A549 (cell line): ENCODE measurements around the gene CLIC4. TPM values are rescaled to one million over a fixed set of nuclear protein-coding genes. Genes with fewer than 3 reads are reported as not detected.
"Not testable (repeated sequence)": the region's sequence is repeated elsewhere in the genome, so short reads cannot be mapped to it uniquely, and the experiment has no call there.

Experiments used
- ATAC-seq, 2 experiments: fragments of 200-7000 bp in 1 of 2; fragments of >200 bp in 1 of 2; cut with Nextera tagmentation in 1 of 2; cut with Tn5 transposase in 1 of 2; 3 replicates each; pipeline versions ENCODE4 v1.8.0 to v1.9.1; 2018 to 2020; ENCODE audit warnings: mild to moderate bottlenecking in 1 of 2, moderate library complexity in 1 of 2
- CTCF ChIA-PET: fragments of 300-600 bp; sonication (Branson Sonifier 250); formaldehyde crosslinking; extraction: SDS; loops from one replicate; lab custom pipeline; 2021; ENCODE audit warnings: antibody characterized with exemption, inconsistent platforms; lab: Yijun Ruan, JAX
- POLR2A ChIA-PET: fragments of 350-600 bp; formaldehyde crosslinking; extraction: SDS; loops from one replicate; lab custom pipeline; 2021; ENCODE audit warnings: antibody characterized with exemption, inconsistent platforms; lab: Yijun Ruan, JAX
- DNase-seq, 2 experiments: peaks; one replicate each; pipeline versions ENCODE4 v3.0.0 to v3.0.0-alpha.2; 2011 to 2016; ENCODE audit warnings: low read depth in 1 of 2, low spot score in 1 of 2
- FAIRE-seq: peaks from 2 replicates; lab custom pipeline; 2011; peaks lifted over from hg19 to GRCh38; lab: Jason Lieb, UNC
- H3K27ac ChIP-seq, 2 experiments: fragments of >200 bp; sonication (Bioruptor Twin); formaldehyde crosslinking; 3 replicates each; pipeline ENCODE4 v1.5.1; 2016 to 2017
- H3K4me1 ChIP-seq: fragments of >200 bp; sonication (Bioruptor Twin); formaldehyde crosslinking; 3 replicates; pipeline ENCODE4 v1.6.1; 2016
- H3K4me2 ChIP-seq: fragments of >200 bp; sonication (Bioruptor Twin); formaldehyde crosslinking; 3 replicates; pipeline ENCODE4 v1.6.1; 2016
- H3K4me3 ChIP-seq: fragments of >200 bp; sonication (Bioruptor Twin); formaldehyde crosslinking; 3 replicates; pipeline ENCODE4 v1.5.1; 2016
- H3K9me3 ChIP-seq: fragments of >200 bp; sonication (Bioruptor Twin); formaldehyde crosslinking; 3 replicates; pipeline ENCODE4 v1.6.1; 2016
- ATOH8 ChIP-seq: fragments of 250-450 bp; sonication (Bioruptor Pico); IDR thresholded peaks from 2 replicates; pipeline ENCODE4 v1.5.0; 2020; ENCODE audit warnings: low read depth, mild to moderate bottlenecking, moderate library complexity
- BCL3 ChIP-seq: fragments of >200 bp; sonication (Bioruptor Twin); formaldehyde crosslinking; IDR thresholded peaks from 3 replicates; pipeline ENCODE4 v1.6.1; 2016
- CBX2 ChIP-seq: fragments of 200-600 bp; sonication (generic); IDR thresholded peaks from 2 replicates; pipeline ENCODE4 v1.6.1; 2016; ENCODE audit warnings: low read depth, mild to moderate bottlenecking, borderline replicate concordance
- CBX8 ChIP-seq: fragments of 200-600 bp; sonication (generic); IDR thresholded peaks from 2 replicates; pipeline ENCODE4 v1.6.1; 2016
- CHD4 ChIP-seq: fragments of 200-600 bp; sonication (generic); IDR thresholded peaks from 2 replicates; pipeline ENCODE4 v1.6.1; 2016; ENCODE audit warnings: antibody characterized with exemption, mild to moderate bottlenecking, borderline replicate concordance
- EHMT2 ChIP-seq: fragments of 200-600 bp; sonication (generic); IDR thresholded peaks from 2 replicates; pipeline ENCODE4 v1.6.1; 2016; ENCODE audit warnings: antibody characterized with exemption, low read depth, mild to moderate bottlenecking, moderate library complexity
- HEYL ChIP-seq: fragments of 250-450 bp; sonication (Bioruptor Pico); IDR thresholded peaks from 2 replicates; pipeline ENCODE4 v1.8.0; 2021; ENCODE audit warnings: mild to moderate bottlenecking, moderate library complexity
- HOXA7 ChIP-seq: fragments of 250-450 bp; sonication (Bioruptor Pico); IDR thresholded peaks from 2 replicates; pipeline ENCODE4 v1.5.0; 2020; ENCODE audit warnings: mild to moderate bottlenecking, moderate library complexity
- HOXB13 ChIP-seq: fragments of 250-450 bp; sonication (Bioruptor Pico); IDR thresholded peaks from 2 replicates; pipeline ENCODE4 v1.5.0; 2020; ENCODE audit warnings: low read depth, mild to moderate bottlenecking, moderate library complexity
- JUN ChIP-seq, 2 experiments: fragments of >200 bp; sonication (Bioruptor Twin); formaldehyde crosslinking; IDR thresholded peaks; 2 replicates in 1 of 2; 3 replicates in 1 of 2; pipeline ENCODE4 v1.6.1; 2016 to 2017
- JUNB ChIP-seq: fragments of >200 bp; sonication (Bioruptor Twin); formaldehyde crosslinking; IDR thresholded peaks from 2 replicates; pipeline ENCODE4 v1.6.1; 2016
- MAFK ChIP-seq: fragments of 450-650 bp; IDR thresholded peaks from 2 replicates; pipeline ENCODE4 v1.6.1; 2014; ENCODE audit not compliant: partially characterized antibody
- MAX ChIP-seq: IDR thresholded peaks from 2 replicates; pipeline ENCODE4 v1.6.1; 2012
- MAZ ChIP-seq: fragments of 150-350 bp; IDR thresholded peaks from 2 replicates; pipeline ENCODE4 v1.6.1; 2014; ENCODE audit warnings: antibody characterized with exemption, low read depth, low read length, borderline replicate concordance
- MYC ChIP-seq: IDR thresholded peaks from 2 replicates; pipeline ENCODE4 v1.6.1; 2012; ENCODE audit warnings: mild to moderate bottlenecking, inconsistent platforms, low read length, improper control_type of control experiment, borderline replicate concordance
- NFE2L2 ChIP-seq: fragments of 150-350 bp; conservative IDR thresholded peaks from 2 replicates; pipeline ENCODE4 v1.6.1; 2014; ENCODE audit warnings: low read length
- NPAS2 ChIP-seq: fragments of 250-450 bp; sonication (Bioruptor Pico); IDR thresholded peaks from 2 replicates; pipeline ENCODE4 v1.8.0; 2022; ENCODE audit warnings: mild to moderate bottlenecking, moderate library complexity, borderline replicate concordance
- POLR2A ChIP-seq: IDR thresholded peaks from 2 replicates; pipeline ENCODE4 v1.6.1; 2012; ENCODE audit warnings: mild to moderate bottlenecking, low read length
- POLR2AphosphoS2 ChIP-seq: conservative IDR thresholded peaks from 2 replicates; pipeline ENCODE4 v1.6.1; 2012; ENCODE audit warnings: low read length, improper control_type of control experiment, inconsistent platforms
- RAD21 ChIP-seq, 2 experiments: fragments of >200 bp in 1 of 2; sonication (Bioruptor Twin) in 1 of 2; formaldehyde crosslinking in 1 of 2; IDR thresholded peaks in 1 of 2; conservative IDR thresholded peaks in 1 of 2; 2 replicates in 1 of 2; 3 replicates in 1 of 2; pipeline ENCODE4 v1.6.1; 2012 to 2018; ENCODE audit warnings: inconsistent platforms in 1 of 2
- TP53 ChIP-seq: fragments of 250-450 bp; sonication (Bioruptor Pico); IDR thresholded peaks from 2 replicates; pipeline ENCODE4 v1.5.0; 2021; ENCODE audit warnings: mild to moderate bottlenecking, moderate library complexity
- ZC3H11A ChIP-seq: fragments of 450-650 bp; IDR thresholded peaks from 2 replicates; pipeline ENCODE4 v1.6.1; 2014; ENCODE audit warnings: antibody characterized with exemption, mild to moderate bottlenecking
- WGBS: methylation state at CpG from one replicate; pipeline ENCODE4 v1.1.6; 2017; ENCODE audit errors: missing lambda C conversion rate; 5-methylcytosine and 5-hydroxymethylcytosine counted together
- polyA plus RNA-seq, 4 experiments: library from polyadenylated mRNA; depleted of rRNA in 3 of 4; stranded (reverse); fragments of >200 nt; fragmentation: RNase III in 1 of 4; extraction: RNeasy Plus Mini Kit Qiagen cat#74134 plus additional on column Dnase treatment in 1 of 4; gene quantifications; 2 replicates in 3 of 4; 3 replicates in 1 of 4; pipeline ENCODE4 v1.2.3, GENCODE V29; 2011 to 2017

CLIC4 gene
- polyA plus RNA-seq, 2 of the 4 experiments (the other 2 are of a cell fraction) = 52.1 to 97.4 TPM

- CTCF ChIA-PET = interaction anchor here (0.8 kb wide), 1 partner anchor 205 kb away, joined by 3 read pairs; no protein-coding TSS in a partner anchor
- no peaks in the 10 kb centered on the region for H3K4me1 ChIP-seq
- DNase-seq = no peak
- H3K4me2 ChIP-seq = no peak overlapping the region
- no peak overlapping the region for H3K27ac ChIP-seq
- WGBS = 31% methylated on average over 4 of the region's 4 CpGs
- H3K9me3 ChIP-seq = 0 out of 3 replicates have a peak, but pooled peaks cover 2% of the 10 kb centered on the region
- TF ChIP-seq CHD4 (no peak), BCL3 (no peak), ZC3H11A (no peak), HOXA7 (CRISPR knock-in tag) (no peak), MYC (no peak), NFE2L2 (no peak), NPAS2 (no peak), POLR2A (no peak), CBX8 (no peak), MAX (no peak), EHMT2 (no peak), CBX2 (no peak), HEYL (CRISPR knock-in tag) (no peak), POLR2AphosphoS2 (no peak), ATOH8 (CRISPR knock-in tag) (no peak), MAZ (no peak), JUN (IDR thresholded peaks at IDR 0.05) (no peak), HOXB13 (CRISPR knock-in tag) (no peak)
- H3K4me3 ChIP-seq = no peak overlapping the region
- POLR2A ChIA-PET = no interaction called here
- ATAC-seq = no peak
- no peak for FAIRE-seq
These were observed 143.9 kb downstream of the CLIC4 start for GRCh38 chr1:24888971-24889676.

- WGBS = 19% methylated on average over 2 of the region's 2 CpGs
These were observed 145.6 kb downstream of the CLIC4 start for GRCh38 chr1:24890887-24891286.

GRCh38 chr1:24891367-24891766 is 146.1 kb downstream of the CLIC4 start:
- POLR2A ChIA-PET, FAIRE-seq, H3K4me2 ChIP-seq, H3K9me3 ChIP-seq, DNase-seq, CTCF ChIA-PET, H3K4me3 ChIP-seq, H3K4me1 ChIP-seq, H3K27ac ChIP-seq, ATAC-seq: not testable (repeated sequence)
- 9% methylated on average over 1 of the region's 1 CpG for WGBS

More at GRCh38 chr1:24890887-24891286, 145.6 kb downstream of the CLIC4 start:
- ATAC-seq (no peak), DNase-seq (no peak), FAIRE-seq (no peak)
- 0 out of 3 replicates have a peak, but pooled peaks cover 2% of the 10 kb centered on the region for H3K9me3 ChIP-seq
- no peak overlapping the region for H3K27ac ChIP-seq
- ChIA-PET POLR2A (no interaction called here), CTCF (no interaction called here)
- H3K4me3 ChIP-seq = no peak overlapping the region
- no peak overlapping the region for H3K4me2 ChIP-seq
- H3K4me1 ChIP-seq = no peaks in the 10 kb centered on the region
- no peak for TF ChIP-seq MAFK
- no peak for TF ChIP-seq JUNB
- TF ChIP-seq HOXB13 (CRISPR knock-in tag) = no peak
- no peak for TF ChIP-seq RAD21 (conservative IDR thresholded peaks at IDR 0.05 in 1 of 2, IDR thresholded peaks at IDR 0.05 in 1 of 2)
- no peak for TF ChIP-seq TP53 (CRISPR knock-in tag)
